ENCODE data around the gene GALK1.

- no peak for TF ChIP-seq POLR2AphosphoS5 (IDR thresholded peaks at IDR 0.05; ENCODE audit: borderline replicate concordance, low read depth, low read length)
- TF ChIP-seq EZH2 (IDR thresholded peaks at IDR 0.05), result no peak
Measured at GRCh38 chr17:75806822-75807500, 42.0 kb upstream of the GALK1 start.

Data from SK-N-MC (cell line).